Vagina (tissue), 2 donors: ENCODE measurements around the gene PRKCB. TPM values are rescaled to one million over a fixed set of nuclear protein-coding genes. Genes with fewer than 3 reads are reported as not detected.

Experiments used
- DNase-seq, 2 donors: peaks; one replicate each; pipeline ENCODE4 v3.0.0-alpha.2; 2017; ENCODE audit errors: extremely low spot score in 2 of 2
- H3K27ac ChIP-seq: fragments of 200-600 bp; sonication (generic); one replicate; pipeline ENCODE4 v1.5.1; 2019
- H3K27me3 ChIP-seq: fragments of 200-600 bp; sonication (generic); one replicate; pipeline ENCODE4 v1.5.1; 2019
- H3K36me3 ChIP-seq, 2 donors: fragments of 200-600 bp; sonication (generic); one replicate each; pipeline ENCODE4 v1.5.1; 2017 to 2019
- H3K4me1 ChIP-seq: fragments of 200-600 bp; sonication (generic); one replicate; pipeline ENCODE4 v1.5.1; 2019
- H3K4me3 ChIP-seq, 2 donors: fragments of 200-600 bp; sonication (generic); 1 replicate in 1 of 2; 2 replicates in 1 of 2; pipeline ENCODE4 v1.5.1; 2016 to 2019
- H3K9me3 ChIP-seq: fragments of 200-600 bp; sonication (generic); one replicate; pipeline ENCODE4 v1.5.1; 2019
- CTCF ChIP-seq, 3 experiments: fragments of 450-650 bp in 2 of 3; fragments of 200-600 bp in 1 of 3; sonication (generic) in 1 of 3; IDR thresholded peaks; one replicate each; pipeline ENCODE4 v1.5.1; 2017 to 2019; ENCODE audit warnings: antibody characterized with exemption in 3 of 3, mild to moderate bottlenecking in 2 of 3, moderate library complexity in 2 of 3
- POLR2A ChIP-seq, 2 donors: fragments of 450-650 bp; IDR thresholded peaks; one replicate each; pipeline ENCODE4 v1.6.1; 2017; ENCODE audit warnings: antibody characterized with exemption in 2 of 2, mild to moderate bottlenecking in 2 of 2, moderate library complexity in 2 of 2
- POLR2AphosphoS5 ChIP-seq, 2 donors: sonication (generic); formaldehyde crosslinking; IDR thresholded peaks; one replicate each; pipeline ENCODE4 v1.9.0; 2017; ENCODE audit warnings: antibody characterized with exemption in 2 of 2, mild to moderate bottlenecking in 2 of 2, low read depth in 1 of 2; ENCODE audit not compliant: insufficient read depth in 1 of 2
- intact Hi-C: fragments of 100-400 bp; cut with DNase I; formaldehyde crosslinking; loops from one replicate; pipeline ENCODE4 v1.15.1; 2023
- total RNA-seq: library from RNA; depleted of rRNA; stranded (reverse); fragments of >200 nt; gene quantifications from one replicate; pipeline ENCODE4 v1.2.3, GENCODE V29; 2016

The PRKCB gene
- total RNA-seq, 1 donor from 2014 or later = 9.1 TPM

- no peak for DNase-seq
- H3K4me3 ChIP-seq = no peak overlapping the region
- H3K27ac ChIP-seq = no peak overlapping the region
- TF ChIP-seq POLR2AphosphoS5 (IDR thresholded peaks at IDR 0.05; ENCODE audit: insufficient read depth in 1 of 2, low read depth in 1 of 2) (no peak), POLR2A (IDR thresholded peaks at IDR 0.05) (no peak), CTCF (IDR thresholded peaks at IDR 0.05) (no peak)
- no peaks in the 10 kb centered on the region for H3K27me3 ChIP-seq
- H3K4me1 ChIP-seq = no peaks in the 10 kb centered on the region
- intact Hi-C loops = no loop called here
- no peaks in the 10 kb centered on the region for H3K9me3 ChIP-seq
- H3K36me3 ChIP-seq = no peaks in the 10 kb centered on the region
Observed at GRCh38 chr16:24188021-24188542, 352.3 kb downstream of the PRKCB start.

- no peaks in the 10 kb centered on the region for H3K4me1 ChIP-seq
- no peak overlapping the region for H3K27ac ChIP-seq
- intact Hi-C loops = no loop called here
- TF ChIP-seq POLR2AphosphoS5 (IDR thresholded peaks at IDR 0.05; ENCODE audit: insufficient read depth in 1 of 2, low read depth in 1 of 2) = no peak
- no peak for TF ChIP-seq CTCF (IDR thresholded peaks at IDR 0.05)
- TF ChIP-seq POLR2A (IDR thresholded peaks at IDR 0.05) = no peak
- H3K36me3 ChIP-seq = no peaks in the 10 kb centered on the region
- no peaks in the 10 kb centered on the region for H3K27me3 ChIP-seq
- no peak for DNase-seq
- no peak overlapping the region for H3K4me3 ChIP-seq
- H3K9me3 ChIP-seq = no peaks in the 10 kb centered on the region
Observed at GRCh38 chr16:24188751-24189318, 353.1 kb downstream of the PRKCB start.

GRCh38 chr16:24189941-24190340, 354.2 kb downstream of the PRKCB start:
- DNase-seq = no peak
- H3K27ac ChIP-seq = no peak overlapping the region
- TF ChIP-seq POLR2AphosphoS5 (IDR thresholded peaks at IDR 0.05; ENCODE audit: insufficient read depth in 1 of 2, low read depth in 1 of 2) = no peak
- TF ChIP-seq POLR2A (IDR thresholded peaks at IDR 0.05) = no peak
- no peak for TF ChIP-seq CTCF (IDR thresholded peaks at IDR 0.05)
- intact Hi-C loops = no loop called here
- H3K36me3 ChIP-seq = no peaks in the 10 kb centered on the region
- H3K9me3 ChIP-seq = no peaks in the 10 kb centered on the region
- no peaks in the 10 kb centered on the region for H3K4me1 ChIP-seq
- no peak overlapping the region for H3K4me3 ChIP-seq
- H3K27me3 ChIP-seq = no peaks in the 10 kb centered on the region

- Histone ChIP-seq H3K27me3 (no peaks in the 10 kb centered on the region), H3K4me3 (no peak overlapping the region), H3K9me3 (no peaks in the 10 kb centered on the region), H3K36me3 (no peaks in the 10 kb centered on the region), H3K4me1 (no peaks in the 10 kb centered on the region), H3K27ac (no peak overlapping the region)
- intact Hi-C loops = no loop called here
- no peak for DNase-seq
- TF ChIP-seq POLR2AphosphoS5 (IDR thresholded peaks at IDR 0.05; ENCODE audit: insufficient read depth in 1 of 2, low read depth in 1 of 2) (no peak), POLR2A (IDR thresholded peaks at IDR 0.05) (no peak), CTCF (IDR thresholded peaks at IDR 0.05) (no peak)
Observed at GRCh38 chr16:24191876-24192402, 356.2 kb downstream of the PRKCB start.

- H3K36me3 ChIP-seq = no peaks in the 10 kb centered on the region
- no peaks in the 10 kb centered on the region for H3K4me1 ChIP-seq
- no peak for DNase-seq
- H3K27ac ChIP-seq = no peak overlapping the region
- no peak overlapping the region for H3K4me3 ChIP-seq
- no peaks in the 10 kb centered on the region for H3K27me3 ChIP-seq
- TF ChIP-seq CTCF (IDR thresholded peaks at IDR 0.05) (no peak), POLR2A (IDR thresholded peaks at IDR 0.05) (no peak), POLR2AphosphoS5 (IDR thresholded peaks at IDR 0.05; ENCODE audit: insufficient read depth in 1 of 2, low read depth in 1 of 2) (no peak)
- H3K9me3 ChIP-seq = no peaks in the 10 kb centered on the region
- intact Hi-C loops = no loop called here
Observed at GRCh38 chr16:24195221-24195620, 359.4 kb downstream of the PRKCB start.
